DMS79 (cell line): Measurements from ENCODE around the gene BIRC3.

Experiments
- DNase-seq: peaks from one replicate; lab custom pipeline; 2025; lab: John Stamatoyannopoulos, UW

The BIRC3 gene

DNA sequence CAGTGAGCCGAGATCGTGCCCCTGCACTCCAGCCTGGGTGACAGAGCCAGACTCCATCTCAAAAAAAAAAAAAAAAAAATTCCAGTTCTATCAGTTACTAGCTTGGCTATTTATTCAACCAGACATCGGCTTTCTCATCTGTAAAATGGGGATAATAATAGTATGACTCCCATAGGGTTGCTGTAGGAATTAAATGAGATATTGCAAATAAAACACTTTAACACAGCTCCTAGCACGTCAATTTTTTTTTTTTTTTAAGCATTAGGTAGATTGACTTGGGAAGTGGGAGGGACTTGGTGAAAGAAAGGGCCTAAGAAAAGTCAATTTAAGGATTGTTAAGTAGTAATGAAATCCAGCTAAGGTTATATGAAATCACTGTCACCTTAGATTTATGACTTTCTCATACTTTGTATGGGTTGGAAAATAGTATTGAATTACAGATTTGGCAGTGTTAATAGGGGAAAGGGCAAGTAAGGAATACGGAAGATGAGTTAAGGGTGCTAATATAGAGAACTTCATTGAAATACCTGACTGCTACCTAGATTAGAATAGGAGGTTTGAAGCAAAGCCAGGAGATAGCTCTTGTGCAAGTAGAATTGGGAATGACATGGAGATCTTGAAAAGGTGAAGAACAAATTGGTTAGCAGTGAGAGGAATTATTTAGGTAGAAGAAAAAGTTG, 58.6 kb downstream of the BIRC3 start:
- no peak for DNase-seq

- no peak for DNase-seq
Observed at GRCh38 chr11:102377891-102378290, 60.6 kb downstream of the BIRC3 start.

DNA sequence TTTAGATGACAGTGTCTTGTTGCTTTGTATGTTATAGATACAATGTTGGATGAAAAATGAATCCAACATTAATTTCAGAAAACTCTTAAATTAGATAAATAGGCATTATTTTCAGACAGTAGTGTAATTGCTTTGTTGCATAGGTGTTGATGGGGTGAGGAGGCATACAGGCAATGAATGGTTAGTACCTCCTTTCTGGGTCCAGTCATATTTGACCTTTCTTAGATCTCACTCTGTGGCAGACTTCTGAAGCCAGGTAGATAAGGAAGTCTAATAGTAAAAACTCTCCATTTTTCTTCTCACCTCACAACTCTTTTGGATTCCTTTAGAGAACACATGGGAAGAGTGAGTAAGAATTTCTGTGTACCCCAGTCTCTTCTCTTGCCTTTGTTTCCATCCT, 61.5 kb downstream of the BIRC3 start:
- DNase-seq = no peak

DNA sequence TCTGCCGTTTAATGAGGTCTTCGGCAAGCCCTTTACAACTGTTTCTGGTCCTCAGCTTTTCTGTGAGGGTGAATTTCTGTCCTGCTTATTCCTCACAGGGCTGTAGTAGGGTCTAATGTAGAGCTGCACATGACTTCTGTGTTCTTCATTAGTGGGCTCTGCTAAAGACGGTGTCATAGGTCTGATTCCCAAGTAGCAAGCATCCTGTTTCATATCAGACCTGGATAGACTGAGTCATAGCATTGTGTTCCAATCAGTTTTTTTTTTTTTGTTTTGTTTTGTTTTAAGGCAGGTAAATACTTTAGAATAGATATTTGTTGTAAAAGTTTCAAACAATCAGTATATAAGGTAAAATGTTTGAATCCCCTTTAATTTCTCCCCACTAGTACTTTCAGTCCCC, 65.1 kb downstream of the BIRC3 start:
- DNase-seq = no peak

GRCh38 chr11:102383839-102384238, 66.6 kb downstream of the BIRC3 start:
- DNase-seq = no peak

DNA sequence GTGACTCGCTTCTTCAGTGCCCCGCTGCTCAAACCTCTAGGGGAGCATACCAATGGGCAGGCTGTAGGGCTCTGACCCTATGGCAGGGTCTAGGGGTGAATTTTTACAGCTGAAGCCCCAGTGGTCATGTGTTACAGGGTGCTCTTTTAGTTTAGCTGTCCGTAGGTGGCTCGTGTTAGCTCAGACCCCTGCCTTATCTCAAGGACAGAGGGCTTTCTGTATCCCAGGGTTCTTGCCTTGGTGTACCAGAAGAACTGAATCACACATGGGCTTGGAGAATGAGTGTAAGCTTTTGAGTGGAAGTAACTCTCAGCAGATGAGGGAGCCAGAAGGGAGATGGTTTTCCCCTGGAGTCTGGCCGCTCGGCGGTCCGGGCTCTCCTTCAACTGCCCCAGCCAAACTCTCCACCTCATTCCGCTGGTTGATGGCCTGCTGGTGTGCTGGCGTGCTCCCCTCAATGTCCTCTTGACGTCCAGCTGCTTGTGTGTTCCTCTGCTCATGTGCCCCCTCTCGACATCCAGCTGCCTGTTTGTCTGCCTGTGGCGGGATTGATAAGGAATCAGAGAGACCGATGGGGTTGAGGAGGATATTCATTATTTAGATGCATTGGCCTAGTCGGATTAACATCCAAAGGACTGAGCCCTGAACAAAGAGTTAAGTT, 67.3 kb downstream of the BIRC3 start:
- no peak for DNase-seq

DNA sequence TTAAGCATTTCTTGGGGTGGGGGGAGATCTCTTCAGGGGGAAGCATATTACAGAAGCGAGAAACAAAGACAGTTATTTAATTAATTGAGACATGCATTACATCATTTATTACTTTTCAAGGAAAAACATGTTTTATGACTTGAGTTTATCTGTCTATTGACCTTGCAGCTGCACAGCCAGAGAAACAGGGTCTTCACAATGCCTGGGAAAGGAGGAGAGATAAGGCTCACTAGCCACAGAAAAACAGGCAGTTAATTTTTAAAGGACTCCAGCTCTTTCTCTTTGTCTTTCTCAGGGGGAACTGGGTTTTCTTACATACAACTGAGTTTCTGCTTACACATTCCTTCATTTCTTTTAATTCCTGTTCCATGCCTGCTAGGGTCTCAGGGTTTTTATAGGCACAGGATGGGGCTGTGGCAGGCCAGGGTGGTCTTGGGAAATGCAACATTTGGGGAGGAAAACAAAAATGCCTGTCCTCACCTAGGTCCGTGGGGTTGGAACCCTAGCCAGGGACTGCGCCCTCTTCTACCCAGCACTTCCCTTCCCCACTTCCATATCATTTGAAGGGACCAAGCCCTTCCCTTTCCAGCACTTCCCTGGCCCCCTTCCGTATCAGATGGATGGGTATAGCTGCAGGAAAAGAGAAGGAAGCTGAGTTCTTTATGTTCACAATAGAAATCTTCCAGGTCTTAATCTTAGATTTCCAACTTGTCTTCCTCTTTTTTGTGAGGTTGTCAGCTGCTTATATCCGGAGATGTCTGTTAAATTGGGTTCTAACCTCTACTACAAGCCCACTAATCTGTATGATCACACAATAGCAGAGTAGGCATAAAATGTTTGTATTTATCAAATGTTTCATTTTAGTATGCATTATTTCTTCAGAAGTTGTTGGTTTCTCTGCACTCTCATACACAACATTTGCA, 68.1 kb downstream of the BIRC3 start:
- DNase-seq = no peak

DNA sequence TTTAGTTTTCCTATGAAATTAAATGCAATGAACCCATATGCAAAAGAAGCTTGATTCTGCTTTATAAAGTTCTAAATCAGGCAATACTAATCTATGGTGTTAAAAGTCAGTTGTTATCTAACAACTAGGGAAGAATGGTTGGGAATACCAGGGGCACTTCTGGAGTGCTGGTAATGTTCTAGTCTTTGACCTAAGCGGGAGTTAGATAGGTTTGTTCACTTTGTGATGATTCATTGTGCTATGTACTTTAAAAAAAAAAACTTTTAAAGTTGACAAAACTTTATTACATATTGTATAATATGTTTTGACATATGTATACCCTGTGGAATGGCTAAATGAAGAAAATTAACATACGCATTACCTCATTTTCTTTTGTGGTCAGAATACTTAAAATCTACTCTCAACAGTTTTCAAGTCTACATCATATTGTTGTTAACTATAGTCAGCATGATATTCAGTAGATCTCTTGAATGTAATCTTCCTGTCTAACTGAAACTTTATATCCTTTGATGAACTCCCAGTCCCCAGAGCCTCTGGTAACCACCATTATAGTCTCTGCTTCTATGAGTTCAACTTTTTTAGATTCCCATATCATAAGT, 69.0 kb downstream of the BIRC3 start:
- DNase-seq = no peak

GRCh38 chr11:102387043-102387781, 69.9 kb downstream of the BIRC3 start:
- DNase-seq = no peak
